ENCODE measurements around the gene CROCC2.

Gene CROCC2

DNA sequence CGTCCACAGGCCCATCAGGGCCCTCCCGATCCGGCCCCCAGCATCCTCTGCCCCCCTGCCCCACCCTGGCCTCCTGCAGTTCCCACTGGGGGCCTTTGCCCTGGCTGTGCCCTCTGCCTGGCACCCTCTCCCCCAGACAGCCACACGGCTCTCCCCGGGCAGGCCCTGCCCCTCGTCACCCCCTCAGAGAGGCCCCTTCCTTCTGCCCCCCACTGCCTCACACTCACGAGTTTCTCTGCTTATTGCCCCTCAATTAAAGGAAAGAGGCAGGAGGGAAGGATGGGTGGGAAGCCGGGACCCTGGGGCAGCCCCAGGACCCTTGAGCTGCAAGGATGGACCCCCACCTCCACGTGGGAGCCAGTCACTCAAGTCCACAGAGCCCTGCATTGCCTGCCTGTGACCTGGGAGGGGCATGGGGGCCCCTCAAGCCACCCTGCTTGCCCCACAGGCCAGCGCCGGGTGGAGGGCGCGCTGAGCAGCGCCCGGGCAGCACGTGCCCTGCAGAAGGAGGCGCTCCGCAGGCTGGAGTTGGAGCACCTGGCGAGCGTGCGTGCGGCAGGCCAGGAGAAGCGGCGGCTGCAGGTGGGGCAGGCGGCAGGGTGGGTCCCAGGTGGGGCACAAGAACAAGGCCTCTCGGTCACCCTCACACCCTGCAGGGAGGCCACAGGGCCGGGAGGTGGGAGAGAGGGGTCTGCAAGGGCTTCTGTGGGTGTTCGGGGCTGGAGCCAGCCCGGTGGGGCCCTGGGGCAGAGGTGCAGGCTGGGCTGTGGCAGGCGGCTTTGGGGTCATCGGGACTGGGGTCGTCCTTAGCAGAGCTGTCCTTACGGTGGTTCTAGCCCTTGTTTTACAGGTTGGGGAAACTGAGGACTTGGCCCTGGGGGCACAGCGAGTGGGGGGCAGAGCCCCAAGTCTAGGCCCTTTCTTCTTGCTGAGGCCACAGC lies 61.8 kb downstream of the CROCC2 start:
- ChIA-PET CTCF (no interaction called here), POLR2A (interaction anchor here (0.6 kb wide), 1 partner anchor 56 kb away, joined by 3 read pairs; no protein-coding TSS in a partner anchor)
- DNase-seq (ENCODE audit: extremely low spot score): no peak
- TF ChIP-seq FOXK2 (IDR thresholded peaks at IDR 0.05): no peak
- no peak for TF ChIP-seq ZNF384 (IDR thresholded peaks at IDR 0.05)
- TF ChIP-seq CTBP1 (IDR thresholded peaks at IDR 0.05; ENCODE audit: borderline replicate concordance): no peak
- TF ChIP-seq ELF4 (IDR thresholded peaks at IDR 0.05): no peak
- no peak for TF ChIP-seq FOXM1 (IDR thresholded peaks at IDR 0.05; ENCODE audit: borderline replicate concordance)
- no peak for TF ChIP-seq SP1 (IDR thresholded peaks at IDR 0.05)
- no peak for TF ChIP-seq HDGF (IDR thresholded peaks at IDR 0.05; ENCODE audit: borderline replicate concordance)
- TF ChIP-seq NFRKB (IDR thresholded peaks at IDR 0.05): no peak
- no peak for TF ChIP-seq BHLHE40 (IDR thresholded peaks at IDR 0.05; ENCODE audit: borderline replicate concordance)
- TF ChIP-seq, protein P1, sequence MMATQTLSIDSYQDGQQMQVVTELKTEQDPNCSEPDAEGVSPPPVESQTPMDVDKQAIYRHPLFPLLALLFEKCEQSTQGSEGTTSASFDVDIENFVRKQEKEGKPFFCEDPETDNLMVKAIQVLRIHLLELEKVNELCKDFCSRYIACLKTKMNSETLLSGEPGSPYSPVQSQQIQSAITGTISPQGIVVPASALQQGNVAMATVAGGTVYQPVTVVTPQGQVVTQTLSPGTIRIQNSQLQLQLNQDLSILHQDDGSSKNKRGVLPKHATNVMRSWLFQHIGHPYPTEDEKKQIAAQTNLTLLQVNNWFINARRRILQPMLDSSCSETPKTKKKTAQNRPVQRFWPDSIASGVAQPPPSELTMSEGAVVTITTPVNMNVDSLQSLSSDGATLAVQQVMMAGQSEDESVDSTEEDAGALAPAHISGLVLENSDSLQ (IDR thresholded peaks at IDR 0.05): no peak
- TF ChIP-seq TARDBP (IDR thresholded peaks at IDR 0.05): no peak
- no peak for TF ChIP-seq LEF1 (IDR thresholded peaks at IDR 0.05; ENCODE audit: borderline replicate concordance)
- TF ChIP-seq SUZ12 (IDR thresholded peaks at IDR 0.05): no peak
- TF ChIP-seq ARNT (IDR thresholded peaks at IDR 0.05): no peak
- TF ChIP-seq L3MBTL2 (conservative IDR thresholded peaks at IDR 0.05): no peak
- no peak for TF ChIP-seq FOXA1 (IDR thresholded peaks at IDR 0.05)

DNA sequence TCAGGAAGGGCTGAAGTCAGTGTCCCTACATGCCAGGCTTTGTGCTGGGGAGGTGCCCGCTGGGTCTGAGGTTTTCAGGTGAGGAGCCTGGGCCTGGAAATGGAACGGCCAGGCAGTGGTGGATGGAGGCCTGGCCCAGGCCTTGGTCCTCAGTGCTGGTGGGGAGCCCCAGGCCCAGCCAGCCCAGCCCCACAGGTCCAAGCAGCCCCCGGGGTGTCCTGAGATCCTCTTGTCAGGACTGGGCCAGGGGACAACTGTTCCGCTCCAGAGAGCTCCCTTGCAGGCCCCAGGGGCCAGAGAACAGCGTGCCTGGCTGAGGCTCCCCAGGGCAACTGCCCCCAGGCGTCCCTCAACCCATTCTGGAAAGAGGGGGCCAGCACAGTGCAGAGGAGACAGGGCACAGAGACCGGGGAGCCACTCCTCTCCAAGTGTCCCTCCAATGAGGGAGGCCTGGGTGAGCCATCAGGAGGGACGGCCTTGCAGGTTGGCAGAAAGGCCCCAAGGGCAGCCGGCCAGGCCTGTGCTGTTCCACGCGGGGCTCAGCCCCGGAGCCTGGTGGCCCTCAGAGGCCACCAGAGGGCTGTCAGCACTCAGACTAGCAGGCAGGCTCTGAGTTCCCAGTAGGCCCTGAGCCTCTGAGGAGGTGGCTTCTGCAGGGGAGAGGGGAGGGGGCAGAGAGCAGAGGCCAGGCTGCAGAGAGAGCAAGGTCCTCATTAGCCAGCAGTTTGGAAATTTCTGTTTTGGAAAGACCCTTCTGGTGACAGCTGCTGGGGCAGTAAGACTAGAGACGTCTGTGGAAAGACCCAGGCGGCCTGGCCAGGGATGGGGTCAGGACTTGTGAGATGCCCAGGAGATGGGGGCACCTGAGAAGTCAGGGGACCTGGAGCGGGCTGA lies 62.8 kb downstream of the CROCC2 start:
- no peak for DNase-seq (ENCODE audit: extremely low spot score)

DNA sequence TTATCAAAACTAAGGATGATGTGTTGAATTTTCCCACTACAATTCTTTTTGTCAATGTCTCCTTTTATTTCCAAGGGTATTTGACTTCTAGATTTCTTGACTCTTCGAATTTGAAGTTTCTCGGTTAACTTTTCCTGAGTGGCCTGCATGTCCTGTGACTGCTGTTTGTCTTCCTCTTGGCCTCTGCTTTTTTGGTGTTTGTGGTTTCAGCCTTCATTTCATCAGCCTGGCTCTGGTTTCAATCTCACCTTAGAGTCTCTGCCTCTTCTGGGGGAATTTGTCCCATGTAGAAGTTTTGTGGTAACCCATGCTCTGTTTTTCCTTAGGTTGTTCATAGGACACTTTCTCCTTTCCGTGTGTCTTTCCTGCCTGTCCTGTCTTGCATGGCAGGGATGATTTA lies 64.0 kb downstream of the CROCC2 start:
- POLR2A ChIA-PET: no interaction called here
- TF ChIP-seq ARNT (IDR thresholded peaks at IDR 0.05): no peak
- no peak for TF ChIP-seq NFRKB (IDR thresholded peaks at IDR 0.05)
- TF ChIP-seq ZNF384 (IDR thresholded peaks at IDR 0.05): no peak
- CTCF ChIA-PET: no interaction called here

More for the DNA sequence above, 62.8 kb downstream of the CROCC2 start:
- TF ChIP-seq ELF4 (IDR thresholded peaks at IDR 0.05) (no peak), FOXM1 (IDR thresholded peaks at IDR 0.05; ENCODE audit: borderline replicate concordance) (no peak), SP1 (IDR thresholded peaks at IDR 0.05) (no peak), FOXK2 (IDR thresholded peaks at IDR 0.05) (no peak), LEF1 (IDR thresholded peaks at IDR 0.05; ENCODE audit: borderline replicate concordance) (no peak), CTBP1 (IDR thresholded peaks at IDR 0.05; ENCODE audit: borderline replicate concordance) (no peak), TARDBP (IDR thresholded peaks at IDR 0.05) (no peak), SUZ12 (IDR thresholded peaks at IDR 0.05) (no peak), ZNF384 (IDR thresholded peaks at IDR 0.05) (no peak), HDGF (IDR thresholded peaks at IDR 0.05; ENCODE audit: borderline replicate concordance) (no peak), NFRKB (IDR thresholded peaks at IDR 0.05) (no peak), L3MBTL2 (conservative IDR thresholded peaks at IDR 0.05) (no peak), BHLHE40 (IDR thresholded peaks at IDR 0.05; ENCODE audit: borderline replicate concordance) (no peak), FOXA1 (IDR thresholded peaks at IDR 0.05) (no peak), ARNT (IDR thresholded peaks at IDR 0.05) (no peak)
- TF ChIP-seq, protein P1 (IDR thresholded peaks at IDR 0.05): no peak
- POLR2A ChIA-PET: interaction anchor here (0.6 kb wide), 1 partner anchor 57 kb away, joined by 3 read pairs; no protein-coding TSS in a partner anchor
- CTCF ChIA-PET: no interaction called here

DNA sequence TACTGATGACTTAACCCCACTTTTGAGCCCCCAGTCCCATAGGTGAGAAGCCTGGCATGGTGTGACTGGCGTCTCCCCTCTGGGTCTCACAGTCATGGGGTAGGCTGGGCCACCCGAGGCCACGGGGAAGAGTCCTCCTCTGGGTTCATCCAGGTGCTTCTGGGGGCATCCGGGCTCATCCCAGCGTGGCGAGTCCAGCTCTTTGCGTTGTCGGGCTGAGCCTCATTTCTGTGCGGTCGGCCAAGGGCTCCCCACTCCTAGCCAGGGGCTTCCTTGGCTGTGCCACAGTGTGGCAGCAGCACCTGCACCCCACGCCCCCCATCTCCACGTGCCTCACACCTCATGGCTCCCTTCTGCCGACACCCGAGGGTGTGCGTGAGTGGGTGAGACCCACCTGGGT lies 64.7 kb downstream of the CROCC2 start:
- ChIA-PET CTCF (no interaction called here), POLR2A (no interaction called here)
- TF ChIP-seq FOXA1 (IDR thresholded peaks at IDR 0.05): no peak
- DNase-seq (ENCODE audit: extremely low spot score): no peak

More for the DNA sequence above, 64.0 kb downstream of the CROCC2 start:
- no peak for DNase-seq (ENCODE audit: extremely low spot score)

DNA sequence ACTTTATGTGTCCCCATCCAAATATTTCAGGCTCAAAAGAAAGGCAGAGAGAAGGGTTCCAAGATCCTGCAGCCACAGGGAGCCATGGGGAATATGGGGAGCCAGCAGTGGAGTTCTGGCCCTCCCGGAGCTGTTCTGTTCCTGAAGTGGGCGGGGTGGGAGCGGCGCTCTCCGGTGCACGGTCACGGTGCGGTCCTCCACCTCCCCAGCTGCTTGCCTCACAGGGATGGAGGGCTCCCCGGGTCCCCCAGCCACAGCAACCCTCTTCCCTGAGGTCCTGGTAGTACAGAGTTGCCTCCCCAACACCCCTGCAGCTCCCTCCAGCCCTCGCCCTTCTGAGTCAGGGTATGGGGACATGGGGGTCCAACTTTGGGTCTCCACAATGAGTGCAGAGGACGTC lies 66.1 kb downstream of the CROCC2 start:
- ChIA-PET POLR2A (no interaction called here), CTCF (no interaction called here)
- TF ChIP-seq SUZ12 (IDR thresholded peaks at IDR 0.05) (no peak), NFRKB (IDR thresholded peaks at IDR 0.05) (no peak), SP1 (IDR thresholded peaks at IDR 0.05) (no peak), HDGF (IDR thresholded peaks at IDR 0.05; ENCODE audit: borderline replicate concordance) (no peak), ARNT (IDR thresholded peaks at IDR 0.05) (no peak), TARDBP (IDR thresholded peaks at IDR 0.05) (no peak), FOXA1 (IDR thresholded peaks at IDR 0.05) (no peak), FOXM1 (IDR thresholded peaks at IDR 0.05; ENCODE audit: borderline replicate concordance) (no peak), BHLHE40 (IDR thresholded peaks at IDR 0.05; ENCODE audit: borderline replicate concordance) (no peak), L3MBTL2 (conservative IDR thresholded peaks at IDR 0.05) (no peak), CTBP1 (IDR thresholded peaks at IDR 0.05; ENCODE audit: borderline replicate concordance) (no peak), FOXK2 (IDR thresholded peaks at IDR 0.05) (no peak), LEF1 (IDR thresholded peaks at IDR 0.05; ENCODE audit: borderline replicate concordance) (no peak), ZNF384 (IDR thresholded peaks at IDR 0.05) (no peak)
- TF ChIP-seq, protein P1 (IDR thresholded peaks at IDR 0.05): no peak
- no peak for DNase-seq (ENCODE audit: extremely low spot score)
